ENCODE measurements around the gene ERLEC1.

Gene ERLEC1

DNA sequence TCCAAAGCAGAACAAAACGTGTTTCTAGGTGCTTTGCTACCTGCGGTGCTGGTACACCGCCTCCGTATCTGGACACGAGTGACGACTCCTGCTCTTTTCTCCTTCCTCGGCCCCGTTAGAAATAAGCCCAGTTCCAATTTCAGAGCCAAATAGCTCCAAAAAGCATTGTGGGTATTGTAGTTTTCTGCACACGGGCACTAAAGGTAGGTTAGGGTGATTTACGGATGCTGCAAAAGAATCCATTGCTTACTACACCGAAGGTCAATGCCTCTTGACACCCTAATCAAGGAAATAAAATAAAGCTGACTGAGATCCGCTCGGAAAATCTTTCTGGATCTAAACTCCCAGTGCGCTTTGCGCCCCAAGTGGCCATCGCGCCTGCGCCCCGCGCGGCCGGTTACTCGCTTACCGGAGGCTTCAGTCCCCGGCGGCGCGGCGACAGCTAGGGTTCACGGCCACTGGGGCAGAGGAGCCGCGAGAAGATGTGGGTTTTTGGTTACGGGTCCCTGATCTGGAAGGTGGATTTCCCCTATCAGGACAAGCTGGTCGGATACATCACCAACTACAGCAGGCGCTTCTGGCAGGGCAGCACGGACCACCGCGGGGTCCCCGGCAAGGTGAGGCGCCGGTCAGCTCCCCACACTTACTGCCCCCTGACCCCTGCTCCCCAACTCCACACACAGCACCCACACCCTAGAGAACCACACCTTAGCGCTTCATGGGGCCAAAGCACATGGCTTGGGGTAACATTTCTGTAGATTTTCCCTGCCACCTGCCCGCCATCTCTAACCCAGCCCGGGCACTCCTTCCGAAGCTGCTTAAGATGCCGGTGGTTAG lies 19.2 kb upstream of the ERLEC1 start, which contains the start of gene CHAC2:
CHAC2 (plus strand) TSS at position 400 of the 837 bp plus-strand sequence; CDS start at position 483, 83 bp downstream.
- peak within 1 kb of the TSS; percentile 84 for H3K4me2 ChIP-seq
- TF ChIP-seq, protein P1, sequence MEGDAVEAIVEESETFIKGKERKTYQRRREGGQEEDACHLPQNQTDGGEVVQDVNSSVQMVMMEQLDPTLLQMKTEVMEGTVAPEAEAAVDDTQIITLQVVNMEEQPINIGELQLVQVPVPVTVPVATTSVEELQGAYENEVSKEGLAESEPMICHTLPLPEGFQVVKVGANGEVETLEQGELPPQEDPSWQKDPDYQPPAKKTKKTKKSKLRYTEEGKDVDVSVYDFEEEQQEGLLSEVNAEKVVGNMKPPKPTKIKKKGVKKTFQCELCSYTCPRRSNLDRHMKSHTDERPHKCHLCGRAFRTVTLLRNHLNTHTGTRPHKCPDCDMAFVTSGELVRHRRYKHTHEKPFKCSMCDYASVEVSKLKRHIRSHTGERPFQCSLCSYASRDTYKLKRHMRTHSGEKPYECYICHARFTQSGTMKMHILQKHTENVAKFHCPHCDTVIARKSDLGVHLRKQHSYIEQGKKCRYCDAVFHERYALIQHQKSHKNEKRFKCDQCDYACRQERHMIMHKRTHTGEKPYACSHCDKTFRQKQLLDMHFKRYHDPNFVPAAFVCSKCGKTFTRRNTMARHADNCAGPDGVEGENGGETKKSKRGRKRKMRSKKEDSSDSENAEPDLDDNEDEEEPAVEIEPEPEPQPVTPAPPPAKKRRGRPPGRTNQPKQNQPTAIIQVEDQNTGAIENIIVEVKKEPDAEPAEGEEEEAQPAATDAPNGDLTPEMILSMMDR (conservative IDR thresholded peaks at IDR 0.05; ENCODE audit: low read depth, low read length), result peak; percentile 60
- H4K20me1 ChIP-seq (ENCODE audit: insufficient read depth), result no peaks in the 10 kb centered on the region
- H3K27ac ChIP-seq, result peak within 1 kb of the TSS; percentile 77
- H2AFZ ChIP-seq (ENCODE audit: low read depth), result peak within 1 kb of the TSS; percentile 70
- peak within 1 kb of the TSS; percentile 85 for H3K4me3 ChIP-seq (IDR thresholded peaks at IDR 0.05; ENCODE audit: insufficient read depth, low read depth, low read length)
- no peaks in the 10 kb centered on the region for H3K27me3 ChIP-seq (ENCODE audit: insufficient read depth, low read depth)
- no peaks in the 10 kb centered on the region for H3K36me3 ChIP-seq (ENCODE audit: insufficient read depth)
- peaks cover 36% of the 10 kb centered on the region for H3K4me1 ChIP-seq (ENCODE audit: low read depth, poor library complexity, severe bottlenecking)
- peaks cover 47% of the 10 kb centered on the region for H3K79me2 ChIP-seq (ENCODE audit: insufficient read depth, low read depth)
- peak within 1 kb of the TSS; percentile 83 for H3K9ac ChIP-seq

DNA sequence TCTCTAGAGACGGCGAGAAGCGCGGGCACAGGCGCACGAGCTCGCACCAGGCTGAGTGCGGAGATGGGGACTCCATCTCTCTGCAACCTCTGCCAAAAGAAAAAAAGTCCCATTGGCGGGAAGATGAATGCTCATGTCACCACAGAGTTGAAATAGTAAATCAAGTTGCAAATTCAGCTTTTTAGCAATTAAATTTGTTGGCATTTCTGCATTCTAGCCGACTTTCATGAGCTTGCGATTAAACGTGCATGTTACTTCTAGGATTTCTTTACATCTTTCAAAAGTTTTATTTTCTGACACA lies 18.7 kb upstream of the ERLEC1 start:
- TF ChIP-seq, protein P1 (conservative IDR thresholded peaks at IDR 0.05; ENCODE audit: low read depth, low read length), result no peak
- Histone ChIP-seq H3K9ac (peak overlapping the region; percentile 83), H3K4me3 (IDR thresholded peaks at IDR 0.05; ENCODE audit: insufficient read depth, low read depth, low read length) (peak overlapping the region; percentile 85), H3K79me2 (ENCODE audit: insufficient read depth, low read depth) (peaks cover 51% of the 10 kb centered on the region), H4K20me1 (ENCODE audit: insufficient read depth) (no peaks in the 10 kb centered on the region), H3K4me1 (ENCODE audit: low read depth, poor library complexity, severe bottlenecking) (peaks cover 36% of the 10 kb centered on the region), H2AFZ (ENCODE audit: low read depth) (peak overlapping the region; percentile 70), H3K36me3 (ENCODE audit: insufficient read depth) (no peaks in the 10 kb centered on the region), H3K27ac (peak overlapping the region; percentile 77), H3K27me3 (ENCODE audit: insufficient read depth, low read depth) (no peaks in the 10 kb centered on the region), H3K4me2 (peak overlapping the region; percentile 84)

DNA sequence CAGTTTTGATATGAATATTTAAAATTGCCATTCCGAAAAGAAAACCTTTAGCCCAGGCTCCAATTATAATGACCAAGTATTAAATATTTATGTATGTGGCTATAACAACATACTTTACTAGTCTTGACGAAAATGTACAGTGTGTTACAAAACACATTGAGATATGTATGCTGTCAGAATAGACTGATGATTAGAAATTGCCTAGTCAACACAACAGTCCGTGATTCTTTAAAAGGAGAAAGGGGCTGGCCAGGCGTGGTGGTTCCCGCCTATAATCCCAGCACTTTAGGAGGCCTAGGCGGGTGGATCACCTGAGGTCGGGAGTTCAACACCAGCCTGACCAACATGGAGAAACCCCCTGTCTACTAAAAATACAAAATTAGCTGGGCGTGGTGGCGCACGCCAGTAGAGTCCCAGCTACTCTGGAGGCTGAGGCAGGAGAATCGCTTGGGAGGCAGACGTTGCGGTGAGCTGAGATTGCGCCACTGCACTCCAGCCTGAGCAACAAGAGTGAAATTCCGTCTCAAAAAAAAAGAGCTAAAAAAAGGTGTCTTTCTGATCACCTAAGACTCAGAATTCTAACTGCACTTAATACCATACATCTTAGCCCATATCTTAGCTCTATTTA lies 17.4 kb upstream of the ERLEC1 start:
- Histone ChIP-seq H3K36me3 (ENCODE audit: insufficient read depth) (peaks cover 2% of the 10 kb centered on the region; the same call in 1 of the 2 replicates), H3K27ac (no peak overlapping the region), H3K9ac (no peak overlapping the region), H3K4me3 (IDR thresholded peaks at IDR 0.05; ENCODE audit: insufficient read depth, low read depth, low read length) (no peak overlapping the region), H3K27me3 (ENCODE audit: insufficient read depth, low read depth) (no peaks in the 10 kb centered on the region), H3K4me2 (peak overlapping the region; percentile 84), H4K20me1 (ENCODE audit: insufficient read depth) (no peaks in the 10 kb centered on the region), H2AFZ (ENCODE audit: low read depth) (no peak overlapping the region), H3K79me2 (ENCODE audit: insufficient read depth, low read depth) (peaks cover 59% of the 10 kb centered on the region), H3K4me1 (ENCODE audit: low read depth, poor library complexity, severe bottlenecking) (peaks cover 36% of the 10 kb centered on the region)
- TF ChIP-seq, protein P1 (conservative IDR thresholded peaks at IDR 0.05; ENCODE audit: low read depth, low read length), result no peak

DNA sequence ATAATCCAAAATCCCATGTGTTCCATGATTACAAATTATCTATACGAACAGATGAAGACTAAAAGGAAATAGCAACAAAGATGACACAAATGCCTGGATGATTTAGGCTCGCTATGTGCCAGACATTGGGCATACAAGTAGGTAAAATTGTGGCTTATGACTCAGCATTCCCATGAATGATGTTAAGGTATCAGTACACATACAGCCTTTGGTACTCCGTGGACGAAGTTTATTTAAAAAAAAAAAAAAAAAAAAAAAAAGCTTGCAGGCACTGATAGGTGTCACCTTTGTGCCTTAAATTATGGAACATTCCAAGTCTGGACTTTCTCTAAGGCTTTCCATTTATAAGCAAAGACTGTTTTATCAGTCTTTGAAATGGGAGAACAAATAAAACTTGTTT lies 16.6 kb upstream of the ERLEC1 start:
- H3K79me2 ChIP-seq (ENCODE audit: insufficient read depth, low read depth), result peaks cover 59% of the 10 kb centered on the region
- no peak overlapping the region for H3K4me3 ChIP-seq (IDR thresholded peaks at IDR 0.05; ENCODE audit: insufficient read depth, low read depth, low read length)
- H3K27ac ChIP-seq, result no peak overlapping the region
- TF ChIP-seq, protein P1 (conservative IDR thresholded peaks at IDR 0.05; ENCODE audit: low read depth, low read length), result no peak
- H3K36me3 ChIP-seq (ENCODE audit: insufficient read depth), result peaks cover 6% of the 10 kb centered on the region; the same call in 1 of the 2 replicates
- no peak overlapping the region for H2AFZ ChIP-seq (ENCODE audit: low read depth)
- no peaks in the 10 kb centered on the region for H4K20me1 ChIP-seq (ENCODE audit: insufficient read depth)
- peak overlapping the region; percentile 23; the same call in 1 of the 2 replicates for H3K4me2 ChIP-seq
- no peak overlapping the region for H3K9ac ChIP-seq
- H3K27me3 ChIP-seq (ENCODE audit: insufficient read depth, low read depth), result no peaks in the 10 kb centered on the region
- peaks cover 36% of the 10 kb centered on the region for H3K4me1 ChIP-seq (ENCODE audit: low read depth, poor library complexity, severe bottlenecking)
